Chondrocyte (in vitro differentiated cells): Measurements from ENCODE around the gene PPIH. TPM values are rescaled to one million over a fixed set of nuclear protein-coding genes. Genes with fewer than 3 reads are reported as not detected.
"Not testable (repeated sequence)": the region's sequence is repeated elsewhere in the genome, so short reads cannot be mapped to it uniquely, and the experiment has no call there.

Source experiments
- DNase-seq: peaks from one replicate; pipeline ENCODE4 v3.0.0; 2021; ENCODE audit warnings: mixed read lengths, low spot score
- H3K27ac Mint-ChIP-seq: one replicate; pipeline ENCODE4 v1.8.0; 2021; ENCODE audit warnings: mild to moderate bottlenecking, moderate library complexity, mixed read lengths; ENCODE audit not compliant: unreplicated experiment
- H3K27me3 Mint-ChIP-seq: 2 replicates; pipeline ENCODE4 v1.8.0; 2021; ENCODE audit warnings: low read depth, mixed read lengths
- H3K36me3 Mint-ChIP-seq: 2 replicates; pipeline ENCODE4 v1.8.0; 2021; ENCODE audit warnings: low read depth, mixed read lengths
- H3K4me1 Mint-ChIP-seq: 2 replicates; pipeline ENCODE4 v1.8.0; 2021; ENCODE audit warnings: low read depth, mild to moderate bottlenecking, mixed read lengths
- H3K4me3 Mint-ChIP-seq: one replicate; pipeline ENCODE4 v1.8.0; 2021; ENCODE audit warnings: mild to moderate bottlenecking, moderate library complexity, mixed read lengths; ENCODE audit not compliant: unreplicated experiment
- H3K9me3 Mint-ChIP-seq: 2 replicates; pipeline ENCODE4 v1.8.0; 2021; ENCODE audit warnings: low read depth, mixed read lengths
- total RNA-seq: library from RNA; stranded (reverse); gene quantifications from 3 replicates; pipeline ENCODE4 v1.2.1, GENCODE V29; 2021
- TF ChIP-seq, protein P1 (sequence below): fragments of 200-600 bp; sonication (generic); IDR thresholded peaks from 2 replicates; pipeline ENCODE4 v1.5.0; 2021; ENCODE audit warnings: antibody characterized with exemption, mild to moderate bottlenecking, moderate library complexity

The PPIH gene
- total RNA-seq, 1 donor from 2014 or later, result 24.3 TPM

DNA sequence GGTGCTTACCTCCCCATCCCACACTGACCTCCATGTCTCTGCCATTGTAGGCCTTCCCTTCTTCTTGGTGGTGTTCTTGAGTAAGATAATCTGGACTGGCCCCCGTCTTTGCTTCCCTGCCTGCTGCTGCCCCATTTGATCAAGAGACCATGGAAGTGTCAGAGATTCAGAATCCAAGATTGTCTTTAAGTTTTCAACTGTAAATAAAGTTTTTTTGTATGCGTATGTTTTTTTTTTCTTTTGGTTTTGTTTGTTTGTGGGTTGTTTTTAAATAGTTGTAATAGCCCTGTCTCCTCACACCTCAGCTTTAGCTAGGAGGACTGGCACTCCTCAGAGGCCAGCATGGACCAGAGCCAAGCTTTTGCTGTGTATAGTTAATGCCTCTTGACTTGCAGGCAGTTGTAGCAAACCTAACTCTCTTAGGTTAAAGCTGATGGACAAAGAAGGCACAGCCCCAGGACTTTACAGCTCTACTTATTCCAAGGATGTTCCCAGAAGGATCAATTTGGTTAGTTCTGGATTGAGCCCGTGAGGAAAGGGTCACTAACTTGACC, 18.4 kb downstream of the PPIH start:
- peaks cover 8% of the 10 kb centered on the region for H3K36me3 Mint-ChIP-seq
- TF ChIP-seq, protein P1, sequence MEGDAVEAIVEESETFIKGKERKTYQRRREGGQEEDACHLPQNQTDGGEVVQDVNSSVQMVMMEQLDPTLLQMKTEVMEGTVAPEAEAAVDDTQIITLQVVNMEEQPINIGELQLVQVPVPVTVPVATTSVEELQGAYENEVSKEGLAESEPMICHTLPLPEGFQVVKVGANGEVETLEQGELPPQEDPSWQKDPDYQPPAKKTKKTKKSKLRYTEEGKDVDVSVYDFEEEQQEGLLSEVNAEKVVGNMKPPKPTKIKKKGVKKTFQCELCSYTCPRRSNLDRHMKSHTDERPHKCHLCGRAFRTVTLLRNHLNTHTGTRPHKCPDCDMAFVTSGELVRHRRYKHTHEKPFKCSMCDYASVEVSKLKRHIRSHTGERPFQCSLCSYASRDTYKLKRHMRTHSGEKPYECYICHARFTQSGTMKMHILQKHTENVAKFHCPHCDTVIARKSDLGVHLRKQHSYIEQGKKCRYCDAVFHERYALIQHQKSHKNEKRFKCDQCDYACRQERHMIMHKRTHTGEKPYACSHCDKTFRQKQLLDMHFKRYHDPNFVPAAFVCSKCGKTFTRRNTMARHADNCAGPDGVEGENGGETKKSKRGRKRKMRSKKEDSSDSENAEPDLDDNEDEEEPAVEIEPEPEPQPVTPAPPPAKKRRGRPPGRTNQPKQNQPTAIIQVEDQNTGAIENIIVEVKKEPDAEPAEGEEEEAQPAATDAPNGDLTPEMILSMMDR, result no peak
- H3K4me1 Mint-ChIP-seq, result peaks cover 15% of the 10 kb centered on the region
- DNase-seq, result no peak
- H3K4me3 Mint-ChIP-seq, result no peak overlapping the region
- no peaks in the 10 kb centered on the region for H3K27me3 Mint-ChIP-seq
- H3K27ac Mint-ChIP-seq, result no peak overlapping the region
- H3K9me3 Mint-ChIP-seq, result no peaks in the 10 kb centered on the region

DNA sequence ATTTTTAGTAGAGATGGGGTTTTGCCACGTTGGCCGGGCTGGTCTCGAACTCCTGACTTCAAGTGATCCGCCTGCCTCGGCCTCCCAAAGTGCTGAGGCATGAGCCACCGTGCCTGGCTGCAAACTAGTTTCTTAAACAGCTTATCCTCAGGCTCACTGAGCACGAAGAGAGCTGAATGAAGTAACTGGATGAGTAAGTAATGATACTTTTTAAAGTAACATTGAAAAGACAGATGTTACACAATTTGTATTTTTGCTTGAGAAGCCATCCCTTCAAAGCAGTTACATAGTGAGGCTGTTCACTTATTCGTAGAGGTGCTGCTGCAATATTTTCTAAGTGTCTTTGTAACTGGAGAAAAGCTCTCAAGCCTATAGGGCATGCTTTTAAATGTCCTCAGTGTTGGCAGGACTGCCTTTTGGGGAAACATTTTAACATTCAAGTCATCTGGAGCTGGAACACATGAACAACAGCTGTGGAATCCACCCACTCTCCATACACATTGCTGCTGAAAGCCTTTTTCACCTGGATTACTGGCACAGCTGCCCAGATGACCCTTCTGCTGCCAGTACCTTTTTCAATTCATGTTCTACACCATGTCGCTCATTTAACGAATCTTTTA, 21.3 kb downstream of the PPIH start:
- TF ChIP-seq, protein P1, result no peak
- H3K27me3 Mint-ChIP-seq, result no peaks in the 10 kb centered on the region
- peaks cover 10% of the 10 kb centered on the region for H3K36me3 Mint-ChIP-seq
- no peak overlapping the region for H3K4me3 Mint-ChIP-seq
- H3K4me1 Mint-ChIP-seq, result peaks cover 27% of the 10 kb centered on the region
- no peak for DNase-seq
- no peaks in the 10 kb centered on the region for H3K9me3 Mint-ChIP-seq
- no peak overlapping the region for H3K27ac Mint-ChIP-seq

DNA sequence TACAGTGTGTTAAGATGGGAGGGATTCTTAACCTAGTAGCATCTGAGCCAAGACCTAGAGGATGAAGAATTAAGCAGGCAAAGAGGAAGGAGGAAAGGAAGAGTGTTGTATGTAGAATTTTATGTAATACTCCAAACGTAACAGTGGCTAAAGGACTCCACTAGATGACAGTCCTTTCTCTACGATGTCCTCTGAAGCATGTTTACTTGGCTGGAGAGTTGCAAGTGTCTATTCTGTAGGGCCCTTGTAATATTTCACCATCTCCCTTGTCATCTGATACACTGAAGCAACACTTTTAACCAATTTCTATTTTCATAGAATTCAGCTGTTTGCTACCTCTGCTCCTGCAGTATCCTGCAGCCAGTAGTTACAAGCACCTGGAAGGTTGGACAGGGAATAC, 21.8 kb downstream of the PPIH start:
- H3K4me3 Mint-ChIP-seq, result no peak overlapping the region
- DNase-seq, result no peak
- peaks cover 33% of the 10 kb centered on the region for H3K4me1 Mint-ChIP-seq
- TF ChIP-seq, protein P1, result no peak
- no peaks in the 10 kb centered on the region for H3K27me3 Mint-ChIP-seq
- no peak overlapping the region for H3K27ac Mint-ChIP-seq
- H3K9me3 Mint-ChIP-seq, result no peaks in the 10 kb centered on the region
- H3K36me3 Mint-ChIP-seq, result peaks cover 12% of the 10 kb centered on the region

DNA sequence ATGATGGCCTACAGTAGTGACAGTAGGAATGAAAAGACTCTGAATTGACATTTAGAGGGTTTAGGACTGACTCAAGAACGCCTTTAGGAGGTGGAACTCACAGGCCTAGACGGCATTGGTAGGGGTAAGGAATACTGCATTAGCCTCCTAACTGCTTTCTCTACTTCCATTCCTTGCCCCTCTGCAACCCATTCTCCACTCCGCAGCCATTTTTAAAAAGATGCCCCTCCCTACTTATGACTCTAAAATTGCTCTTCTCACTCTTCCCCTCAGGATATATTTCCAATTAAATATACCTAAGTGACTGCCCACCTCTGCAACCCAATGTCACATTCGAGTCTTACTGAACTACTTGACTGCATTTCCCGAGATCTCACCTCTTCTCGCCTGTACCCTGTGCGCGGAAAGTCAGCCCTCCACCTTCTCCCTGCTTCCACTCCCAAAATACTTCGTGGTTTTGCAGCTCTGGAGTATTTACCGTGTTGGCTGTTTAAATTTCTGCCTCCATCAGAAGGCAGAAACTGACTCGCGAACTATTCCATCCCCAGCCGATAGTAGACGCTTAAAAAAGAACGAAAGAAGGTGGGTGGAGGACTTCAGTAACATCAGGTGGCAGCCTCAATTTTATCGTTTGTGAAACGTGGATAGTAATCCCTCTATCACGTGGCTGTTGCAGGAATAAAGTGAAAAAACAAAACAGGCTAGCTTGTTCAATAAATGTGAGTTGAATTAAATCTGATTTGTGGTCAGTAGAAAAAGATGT, 22.9 kb downstream of the PPIH start:
- Mint-ChIP-seq H3K27ac (peak overlapping the region; percentile 95), H3K36me3 (peaks cover 8% of the 10 kb centered on the region), H3K4me1 (peaks cover 42% of the 10 kb centered on the region), H3K4me3 (peak overlapping the region; percentile 91), H3K27me3 (no peaks in the 10 kb centered on the region), H3K9me3 (no peaks in the 10 kb centered on the region)
- DNase-seq, result no peak
- TF ChIP-seq, protein P1, result peak; percentile 20

DNA sequence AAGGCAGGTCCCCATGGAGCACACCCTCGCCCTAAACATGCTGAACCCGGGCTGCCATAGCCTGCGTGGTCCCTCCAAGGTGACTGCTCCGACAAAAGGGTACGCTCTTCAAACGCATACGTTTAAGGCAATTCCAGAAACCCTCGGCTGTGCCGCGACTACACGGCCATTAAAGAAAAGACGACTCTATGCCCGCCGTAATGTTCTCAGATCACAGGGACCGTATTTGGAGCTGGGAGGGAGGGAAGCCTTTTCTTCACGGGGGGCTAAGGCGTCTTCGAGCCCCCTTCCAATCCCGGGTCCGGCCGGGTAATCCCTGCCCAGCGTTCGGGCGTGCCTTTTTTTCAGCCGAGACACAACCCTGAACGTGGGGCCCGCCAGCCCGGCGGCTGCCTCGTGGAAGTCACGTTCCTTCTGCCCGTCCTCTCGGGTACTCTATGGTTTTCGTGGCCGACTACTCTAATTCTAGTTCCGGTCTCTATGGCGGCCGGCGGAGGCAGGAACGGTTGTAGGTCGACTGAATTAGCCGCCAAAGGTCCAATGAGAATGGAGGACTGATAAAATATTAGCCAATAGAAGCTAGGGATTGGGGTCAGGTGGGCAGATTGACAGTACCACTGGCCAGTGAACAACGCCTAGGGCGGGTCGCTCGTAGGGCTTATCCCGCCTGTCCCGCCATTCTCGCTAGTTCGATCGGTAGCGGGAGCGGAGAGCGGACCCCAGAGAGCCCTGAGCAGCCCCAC, 23.7 kb downstream of the PPIH start, which contains the start of gene YBX1:
Gene YBX1, plus strand, starts transcription at position 678 of the 743 bp plus-strand sequence. CDS start 148 bp downstream, outside the sequence.
- Mint-ChIP-seq H3K9me3 (no peaks in the 10 kb centered on the region), H3K4me1 (peaks cover 50% of the 10 kb centered on the region), H3K36me3 (peaks cover 8% of the 10 kb centered on the region), H3K27ac (peak within 1 kb of the TSS; percentile 95), H3K27me3 (no peaks in the 10 kb centered on the region), H3K4me3 (peak within 1 kb of the TSS; percentile 91)
- peak; percentile 95 for DNase-seq
- TF ChIP-seq, protein P1, result no peak

DNA sequence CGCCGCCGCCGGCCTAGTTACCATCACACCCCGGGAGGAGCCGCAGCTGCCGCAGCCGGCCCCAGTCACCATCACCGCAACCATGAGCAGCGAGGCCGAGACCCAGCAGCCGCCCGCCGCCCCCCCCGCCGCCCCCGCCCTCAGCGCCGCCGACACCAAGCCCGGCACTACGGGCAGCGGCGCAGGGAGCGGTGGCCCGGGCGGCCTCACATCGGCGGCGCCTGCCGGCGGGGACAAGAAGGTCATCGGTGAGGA, 24.2 kb downstream of the PPIH start:
- Mint-ChIP-seq H3K4me1 (peaks cover 53% of the 10 kb centered on the region), H3K4me3 (peak overlapping the region; percentile 91), H3K27ac (peak overlapping the region; percentile 95)
- not testable (repeated sequence) for H3K9me3 Mint-ChIP-seq, H3K36me3 Mint-ChIP-seq, DNase-seq, H3K27me3 Mint-ChIP-seq
